HG03045 (cell line): Measurements from ENCODE around the gene EHD4.

Source experiments
- ATAC-seq: cut with Tn5 transposase; IDR thresholded peaks from one replicate; pipeline ENCODE4 v1.9.1; 2021; ENCODE audit warnings: mild to moderate bottlenecking, moderate library complexity; ENCODE audit not compliant: unreplicated experiment

The EHD4 gene

GRCh38 chr15:41847981-41848380 lies 124.4 kb downstream of the EHD4 start:
- no peak for ATAC-seq

- no peak for ATAC-seq
Observed at GRCh38 chr15:41847206-41847605, 125.2 kb downstream of the EHD4 start.
